Osteoblast (primary cell): Measurements from ENCODE around the gene TMUB2. TPM values are rescaled to one million over a fixed set of nuclear protein-coding genes. Genes with fewer than 3 reads are reported as not detected.

ENCODE experiments used
- DNase-seq: peaks from one replicate; pipeline ENCODE4 v3.0.0; 2011; ENCODE audit warnings: low spot score, mixed read lengths; ENCODE audit not compliant: insufficient read length; ENCODE audit errors: missing footprints
- H2AFZ ChIP-seq: 2 replicates; pipeline ENCODE4 v1.6.0; 2011; ENCODE audit warnings: mild to moderate bottlenecking, low read length
- H3K27ac ChIP-seq: 2 replicates; pipeline ENCODE4 v1.5.1; 2011; ENCODE audit warnings: mild to moderate bottlenecking, low read depth, low read length, moderate library complexity
- H3K27me3 ChIP-seq: 2 replicates; pipeline ENCODE4 v1.6.0; 2012; ENCODE audit warnings: mild to moderate bottlenecking, control low read depth, inconsistent platforms, low read length, moderate library complexity; ENCODE audit not compliant: insufficient read depth
- H3K36me3 ChIP-seq: 2 replicates; pipeline ENCODE4 v1.5.1; 2011; ENCODE audit warnings: mild to moderate bottlenecking, low read length, control low read depth, moderate library complexity; ENCODE audit not compliant: insufficient read depth
- H3K4me1 ChIP-seq: 2 replicates; pipeline ENCODE4 v1.5.1; 2011; ENCODE audit warnings: mild to moderate bottlenecking, low read length, control low read depth, moderate library complexity; ENCODE audit not compliant: insufficient read depth
- H3K4me2 ChIP-seq: 2 replicates; pipeline ENCODE4 v1.6.0; 2011; ENCODE audit warnings: mild to moderate bottlenecking, low read length; ENCODE audit not compliant: insufficient read depth
- H3K4me3 ChIP-seq: fragments of 200-600 bp; sonication (generic); 3 replicates; pipeline ENCODE4 v1.5.1; 2012; ENCODE audit warnings: mild to moderate bottlenecking, low read length, inconsistent platforms; ENCODE audit not compliant: insufficient read depth
- H3K79me2 ChIP-seq: 2 replicates; pipeline ENCODE4 v1.6.0; 2012; ENCODE audit warnings: mild to moderate bottlenecking, low read length, control low read depth, inconsistent platforms; ENCODE audit not compliant: insufficient read depth
- H3K9me3 ChIP-seq: 2 replicates; pipeline ENCODE4 v1.5.1; 2011; ENCODE audit warnings: low read depth, low read length, control low read depth
- H4K20me1 ChIP-seq: 2 replicates; pipeline ENCODE4 v1.6.0; 2012; ENCODE audit warnings: mild to moderate bottlenecking, low read length, control low read depth; ENCODE audit not compliant: insufficient read depth
- total RNA-seq: library from RNA; depleted of rRNA; stranded (reverse); fragments of >200 nt; gene quantifications from 2 replicates; pipeline ENCODE4 v1.2.3, GENCODE V29; 2012
- TF ChIP-seq, protein P1 (sequence below): IDR thresholded peaks from 2 replicates; pipeline ENCODE4 v1.5.1; 2011; ENCODE audit warnings: mild to moderate bottlenecking, low read depth, low read length, moderate library complexity; ENCODE audit errors: extremely low read depth

The TMUB2 gene
- total RNA-seq, 1 donor, result 27.9 TPM

DNA sequence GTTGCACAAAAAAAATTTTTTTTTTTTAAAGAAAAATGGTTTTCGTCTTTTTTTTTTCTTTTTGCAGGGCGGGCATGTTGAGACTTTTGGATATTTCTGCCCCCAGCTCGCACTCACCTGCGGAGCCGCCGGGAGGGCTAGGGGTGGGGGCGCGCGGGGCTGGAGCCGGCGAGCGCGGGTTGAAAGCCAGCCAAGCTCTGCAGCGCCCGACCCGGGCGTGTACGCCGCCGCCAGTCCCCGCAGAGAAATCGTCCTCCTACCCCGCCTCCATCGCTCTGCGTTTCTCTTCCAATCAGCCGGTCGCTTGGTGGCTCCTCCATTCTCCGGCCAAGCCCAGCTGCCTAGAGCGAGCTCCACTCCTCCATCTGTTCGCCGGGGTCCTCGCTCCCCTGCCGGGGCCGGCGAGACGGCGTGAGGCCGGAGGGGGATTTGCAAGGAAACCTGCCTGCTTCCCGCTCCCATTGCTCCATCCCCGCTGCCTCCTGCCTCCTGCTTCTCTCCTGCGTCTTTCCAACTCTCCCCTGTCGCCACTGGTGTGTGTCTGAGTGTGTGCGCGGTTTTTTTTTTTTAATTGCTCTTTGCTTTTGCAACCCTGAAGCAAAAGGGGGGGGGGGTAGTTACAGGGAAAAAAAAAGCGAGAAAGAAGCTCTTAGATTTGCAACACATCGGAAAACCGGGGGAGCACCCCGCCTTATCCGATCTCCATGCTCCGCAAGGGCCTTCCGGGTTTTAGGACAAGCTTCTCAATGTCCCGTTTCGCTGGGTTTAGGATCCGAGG, 34.5 kb downstream of the TMUB2 start:
- Histone ChIP-seq H2AFZ (peak overlapping the region; percentile 87), H3K27me3 (no peaks in the 10 kb centered on the region), H3K36me3 (peaks cover 7% of the 10 kb centered on the region), H3K27ac (peak overlapping the region; percentile 96), H3K4me2 (peak overlapping the region; percentile 78), H3K79me2 (peaks cover 25% of the 10 kb centered on the region), H3K4me1 (peaks cover 38% of the 10 kb centered on the region), H3K4me3 (peak overlapping the region; percentile 84), H3K9me3 (no peaks in the 10 kb centered on the region), H4K20me1 (peaks cover 25% of the 10 kb centered on the region)
- TF ChIP-seq, protein P1, sequence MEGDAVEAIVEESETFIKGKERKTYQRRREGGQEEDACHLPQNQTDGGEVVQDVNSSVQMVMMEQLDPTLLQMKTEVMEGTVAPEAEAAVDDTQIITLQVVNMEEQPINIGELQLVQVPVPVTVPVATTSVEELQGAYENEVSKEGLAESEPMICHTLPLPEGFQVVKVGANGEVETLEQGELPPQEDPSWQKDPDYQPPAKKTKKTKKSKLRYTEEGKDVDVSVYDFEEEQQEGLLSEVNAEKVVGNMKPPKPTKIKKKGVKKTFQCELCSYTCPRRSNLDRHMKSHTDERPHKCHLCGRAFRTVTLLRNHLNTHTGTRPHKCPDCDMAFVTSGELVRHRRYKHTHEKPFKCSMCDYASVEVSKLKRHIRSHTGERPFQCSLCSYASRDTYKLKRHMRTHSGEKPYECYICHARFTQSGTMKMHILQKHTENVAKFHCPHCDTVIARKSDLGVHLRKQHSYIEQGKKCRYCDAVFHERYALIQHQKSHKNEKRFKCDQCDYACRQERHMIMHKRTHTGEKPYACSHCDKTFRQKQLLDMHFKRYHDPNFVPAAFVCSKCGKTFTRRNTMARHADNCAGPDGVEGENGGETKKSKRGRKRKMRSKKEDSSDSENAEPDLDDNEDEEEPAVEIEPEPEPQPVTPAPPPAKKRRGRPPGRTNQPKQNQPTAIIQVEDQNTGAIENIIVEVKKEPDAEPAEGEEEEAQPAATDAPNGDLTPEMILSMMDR, result no peak
- DNase-seq, result peak; percentile 94

DNA sequence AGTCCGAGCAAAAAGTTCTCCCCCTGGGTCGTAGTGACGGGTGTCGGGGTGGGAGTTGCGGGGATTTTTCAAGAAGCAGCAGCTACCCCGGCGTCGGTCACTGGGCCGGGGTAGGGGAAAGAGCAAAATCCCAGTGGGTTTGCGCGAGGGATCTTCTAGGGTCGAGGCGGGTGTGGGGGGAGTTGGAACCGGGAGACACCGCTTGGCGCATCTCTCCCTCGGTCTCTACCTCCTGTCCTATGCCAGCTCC, 35.0 kb downstream of the TMUB2 start:
- H3K4me2 ChIP-seq, result peak overlapping the region; percentile 78
- H3K27ac ChIP-seq, result peak overlapping the region; percentile 96
- H3K36me3 ChIP-seq, result peaks cover 1% of the 10 kb centered on the region
- TF ChIP-seq, protein P1, result no peak
- peak overlapping the region; percentile 84 for H3K4me3 ChIP-seq
- peaks cover 20% of the 10 kb centered on the region for H4K20me1 ChIP-seq
- H3K27me3 ChIP-seq, result no peaks in the 10 kb centered on the region
- H3K4me1 ChIP-seq, result peaks cover 37% of the 10 kb centered on the region
- DNase-seq, result no peak
- peaks cover 20% of the 10 kb centered on the region for H3K79me2 ChIP-seq
- peak overlapping the region; percentile 87 for H2AFZ ChIP-seq
- H3K9me3 ChIP-seq, result no peaks in the 10 kb centered on the region

DNA sequence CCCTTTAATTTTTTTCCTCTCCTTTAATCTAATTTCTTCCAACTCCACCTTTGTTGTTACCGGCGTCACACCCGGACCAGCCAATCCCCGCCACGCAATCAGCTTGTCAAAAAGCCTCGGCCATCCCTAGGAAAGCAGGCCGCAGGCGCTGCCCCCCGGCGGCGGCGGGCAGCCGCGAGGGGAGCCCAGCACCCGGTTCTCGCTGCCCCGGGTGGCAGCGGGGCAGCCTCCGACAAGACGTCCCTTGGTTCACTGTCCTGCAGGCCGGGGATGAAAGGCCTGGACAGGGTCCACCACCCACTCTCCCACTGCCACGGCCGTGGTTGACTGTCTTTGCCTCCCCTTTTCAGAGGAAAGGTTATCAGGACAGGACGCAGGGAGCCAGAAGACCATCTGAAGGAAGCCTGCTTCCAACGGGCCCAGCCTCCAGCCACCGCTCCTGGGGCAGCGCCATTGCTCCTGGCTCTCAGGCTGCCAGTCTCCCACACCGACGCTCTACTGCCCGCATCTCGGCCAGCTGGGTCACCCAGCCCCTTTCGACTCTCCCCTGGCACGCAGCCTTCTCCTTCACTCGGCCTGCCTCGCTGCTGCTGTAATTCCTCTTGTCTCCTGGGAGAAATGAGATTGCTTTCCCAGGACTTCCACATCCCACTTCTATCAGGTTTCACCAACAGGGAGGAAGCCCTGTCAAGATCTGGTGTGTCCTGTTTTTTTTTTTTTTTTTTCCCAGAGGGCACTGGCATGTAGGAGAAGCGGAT, 35.5 kb downstream of the TMUB2 start:
- Histone ChIP-seq H2AFZ (peak overlapping the region; percentile 87), H3K4me3 (peak overlapping the region; percentile 84), H4K20me1 (peaks cover 16% of the 10 kb centered on the region), H3K27me3 (no peaks in the 10 kb centered on the region), H3K27ac (peak overlapping the region; percentile 96), H3K36me3 (no peaks in the 10 kb centered on the region), H3K79me2 (peaks cover 15% of the 10 kb centered on the region), H3K4me1 (peaks cover 32% of the 10 kb centered on the region), H3K9me3 (no peaks in the 10 kb centered on the region), H3K4me2 (peak overlapping the region; percentile 78)
- DNase-seq, result peak; percentile 96
- TF ChIP-seq, protein P1, result peak; percentile 11

DNA sequence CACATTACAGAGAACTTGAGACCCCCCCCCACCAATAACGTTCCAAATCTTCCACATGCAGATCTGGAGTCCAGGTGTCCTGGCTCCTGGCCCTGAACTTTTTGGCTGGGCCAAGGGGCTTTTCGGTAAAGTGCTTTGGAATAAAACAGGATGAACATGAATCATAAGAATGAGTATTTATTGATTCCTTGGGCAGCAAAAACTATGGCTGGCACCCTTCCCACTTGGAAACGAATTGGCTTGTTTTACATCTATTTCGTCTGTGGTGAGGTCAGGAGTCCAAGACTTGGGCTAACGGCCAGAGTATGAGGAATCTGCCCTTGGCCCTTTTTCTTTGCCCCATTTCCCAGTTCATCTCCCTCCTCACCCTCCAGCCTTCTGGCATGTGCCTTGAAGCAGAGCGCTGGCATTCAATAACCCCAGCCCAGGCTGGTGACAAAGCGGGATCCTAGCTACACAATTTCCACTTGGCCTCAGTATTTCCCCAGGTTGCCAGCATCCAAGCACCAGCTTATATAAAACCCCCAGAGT, 36.8 kb downstream of the TMUB2 start:
- Histone ChIP-seq H3K4me3 (no peak overlapping the region), H3K79me2 (peaks cover 5% of the 10 kb centered on the region), H3K9me3 (no peaks in the 10 kb centered on the region), H3K4me1 (peaks cover 24% of the 10 kb centered on the region), H2AFZ (no peak overlapping the region), H3K4me2 (peak overlapping the region; percentile 78), H4K20me1 (peaks cover 7% of the 10 kb centered on the region), H3K27me3 (no peaks in the 10 kb centered on the region), H3K36me3 (no peaks in the 10 kb centered on the region), H3K27ac (peak overlapping the region; percentile 96)
- peak; percentile 71 for DNase-seq
- TF ChIP-seq, protein P1, result no peak
